NCI-H446 treated with DMSO at 0.1 percent for 48 hours (cell line): ENCODE measurements around the gene SPCS3.
"Not testable (repeated sequence)": the region's sequence is repeated elsewhere in the genome, so short reads cannot be mapped to it uniquely, and the experiment has no call there.

Source experiments
- DNase-seq: peaks from one replicate; lab custom pipeline; 2025; lab: John Stamatoyannopoulos, UW

The SPCS3 gene

DNA sequence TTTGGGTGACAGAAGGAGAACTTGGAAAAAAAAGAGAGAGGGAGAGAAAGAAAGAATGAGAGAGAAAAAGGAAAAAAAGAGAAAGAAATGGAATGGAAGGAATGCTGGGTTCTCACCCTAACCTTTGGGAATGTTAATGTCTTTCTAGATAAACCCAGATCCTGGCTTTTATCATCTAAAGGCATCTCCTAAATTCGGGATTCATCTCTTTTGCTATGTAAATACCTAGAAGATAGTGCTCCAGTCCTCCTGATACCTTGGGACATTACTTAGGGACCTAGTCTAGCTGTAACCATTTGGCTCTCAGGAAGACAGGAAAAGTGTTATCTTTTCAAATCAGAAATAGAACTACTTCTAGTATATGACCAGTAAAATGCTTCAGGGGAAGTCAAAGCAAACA, 15.8 kb upstream of the SPCS3 start:
- no peak for DNase-seq

DNA sequence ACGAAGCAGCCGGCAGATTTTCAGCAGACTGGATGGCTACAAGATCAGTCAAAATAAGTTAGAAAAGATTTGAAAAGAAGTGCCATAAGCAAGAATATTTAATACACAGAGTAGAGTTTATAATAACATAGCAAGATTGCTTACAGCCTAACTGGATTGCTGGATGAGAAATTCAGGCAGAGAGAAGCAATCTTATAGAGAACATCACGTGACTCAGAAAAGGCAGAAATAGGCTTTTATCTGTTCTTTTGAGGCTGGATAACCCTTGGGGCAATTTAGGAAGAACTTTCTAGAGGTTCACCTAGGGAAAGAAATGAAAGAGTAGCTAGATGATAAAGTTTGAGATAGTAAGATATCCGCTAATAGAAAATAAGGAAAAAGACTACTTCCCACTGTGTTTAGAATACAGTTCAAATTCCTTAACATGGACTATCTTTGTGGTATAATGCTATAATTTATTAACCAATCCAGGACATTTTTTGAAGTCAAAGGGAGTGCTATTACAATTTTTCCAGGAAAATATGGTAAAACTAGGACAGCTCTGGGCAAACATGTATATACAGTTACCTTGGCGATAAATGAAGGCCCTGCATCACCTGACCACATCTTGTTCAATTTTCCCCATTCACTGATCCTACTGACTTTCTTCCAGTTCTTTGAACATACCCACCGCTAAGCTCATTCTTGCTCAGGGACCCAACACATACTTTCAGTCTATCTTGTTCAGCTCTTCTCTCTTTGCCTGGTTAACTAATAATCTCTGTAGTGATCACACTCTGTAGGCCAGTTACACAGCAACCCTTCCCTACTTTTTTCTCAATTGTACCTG, 12.7 kb upstream of the SPCS3 start:
- DNase-seq: no peak

- DNase-seq: no peak
Observed at GRCh38 chr4:176307666-176307930, 12.2 kb upstream of the SPCS3 start.

DNA sequence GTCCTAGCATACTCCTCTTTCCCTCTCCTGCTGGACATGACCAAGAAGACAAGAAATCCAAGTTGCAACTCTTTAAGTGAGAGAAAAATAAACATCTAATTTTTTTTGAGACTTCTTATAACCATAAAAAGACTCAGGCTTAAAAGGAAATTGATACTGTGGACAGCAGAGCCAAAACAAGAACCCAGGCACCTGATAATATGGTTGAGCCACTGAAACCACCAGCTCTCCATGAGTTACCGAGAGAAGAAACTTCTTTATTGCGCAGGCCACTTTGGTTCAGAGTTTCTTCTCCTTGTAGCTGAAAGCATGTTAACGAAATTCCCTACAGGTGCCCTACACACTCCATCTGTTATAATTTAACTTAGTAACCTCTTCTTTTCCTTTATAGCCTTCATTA, 11.3 kb upstream of the SPCS3 start:
- DNase-seq: no peak

DNA sequence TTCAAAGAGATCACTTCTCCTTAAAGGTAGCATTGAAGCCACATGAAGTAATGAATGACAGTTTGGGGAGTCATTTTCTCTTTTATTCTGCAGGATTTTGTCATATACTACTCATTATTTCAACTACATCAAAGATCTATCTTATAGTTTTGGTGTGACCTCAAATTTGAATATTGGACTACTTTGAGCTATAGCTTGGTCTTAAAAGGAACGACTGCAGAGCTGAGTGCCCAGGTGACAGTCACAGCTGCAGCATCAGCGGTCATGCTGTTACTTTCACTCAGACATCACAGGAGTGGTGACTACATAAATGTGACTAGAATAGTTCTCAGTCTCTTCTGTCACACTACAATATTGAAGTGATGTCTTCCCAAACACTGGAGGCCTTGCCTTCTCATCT, 10.7 kb upstream of the SPCS3 start:
- no peak for DNase-seq

DNA sequence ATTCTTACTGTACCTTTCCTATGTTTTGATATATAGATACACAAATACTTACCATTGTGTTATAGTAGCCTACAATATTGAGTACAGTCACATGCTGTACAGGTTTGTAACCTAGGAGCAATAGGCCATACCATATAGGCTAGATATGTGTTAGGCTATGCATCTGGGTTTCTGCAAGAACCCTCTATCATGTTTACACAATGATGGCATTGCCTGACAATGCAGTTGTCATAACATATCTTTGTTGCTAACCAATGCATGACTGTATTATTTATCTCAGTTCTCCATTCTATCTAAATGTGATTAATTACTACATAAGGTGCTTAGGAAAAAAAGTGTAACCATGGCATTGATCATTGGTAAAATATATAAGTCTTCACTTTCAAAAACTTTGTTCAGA, 10.0 kb upstream of the SPCS3 start:
- DNase-seq: no peak

GRCh38 chr4:176313596-176314336, 6.0 kb upstream of the SPCS3 start:
- DNase-seq: no peak

GRCh38 chr4:176319151-176319703, 539 bp upstream of the SPCS3 start:
- DNase-seq: no peak

DNA sequence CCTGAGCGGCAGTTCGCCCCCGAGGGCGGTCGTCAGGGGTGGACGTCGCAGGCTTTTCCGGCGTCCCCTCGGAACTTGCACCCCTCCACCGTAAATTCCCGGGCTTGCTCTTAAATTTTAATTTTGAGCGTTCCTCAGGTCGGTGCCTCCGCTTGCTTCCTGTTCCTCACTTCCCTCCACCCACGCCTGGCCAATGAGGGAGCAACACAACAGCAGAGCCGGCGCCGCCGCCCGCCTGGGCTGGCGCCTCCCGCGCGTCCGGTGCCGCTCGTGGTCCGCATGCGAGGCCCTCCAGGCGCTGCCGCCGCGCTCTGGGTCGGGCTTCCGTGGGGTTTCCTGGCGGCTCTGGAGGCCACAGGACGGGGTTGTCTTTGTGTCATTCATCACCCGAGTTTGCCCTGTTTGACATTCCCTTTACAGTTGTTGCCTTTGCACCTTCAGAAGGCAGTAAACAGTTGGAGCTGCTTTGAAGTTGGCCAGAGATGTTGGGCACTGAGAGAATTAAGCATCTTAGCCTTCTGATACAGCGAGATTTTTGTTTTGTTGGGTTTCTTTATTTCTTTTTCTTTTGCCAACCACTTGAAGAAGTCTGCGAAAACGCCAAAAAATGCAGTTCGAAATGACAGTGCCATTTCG, 692 bp downstream of the SPCS3 start:
- peak; percentile 38 for DNase-seq

DNA sequence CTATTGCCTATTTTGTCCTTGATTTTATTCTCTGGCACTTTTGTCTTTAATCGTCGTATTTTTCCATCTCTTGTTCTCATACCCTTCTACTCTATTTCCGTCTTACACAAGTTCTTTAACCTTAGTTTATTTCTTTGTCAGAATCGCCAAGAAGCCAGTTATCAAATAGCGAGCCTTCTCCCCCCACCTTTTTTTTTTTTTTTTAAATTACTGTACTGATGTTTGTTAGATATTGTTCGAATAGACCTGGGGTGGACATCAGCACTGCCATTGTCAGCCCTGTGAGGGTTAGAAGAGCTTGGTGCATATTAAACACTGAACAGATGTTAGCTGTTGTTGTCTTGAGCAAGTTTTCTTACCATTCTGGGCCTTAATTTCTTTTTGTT, 1.2 kb downstream of the SPCS3 start:
- DNase-seq: no peak

DNA sequence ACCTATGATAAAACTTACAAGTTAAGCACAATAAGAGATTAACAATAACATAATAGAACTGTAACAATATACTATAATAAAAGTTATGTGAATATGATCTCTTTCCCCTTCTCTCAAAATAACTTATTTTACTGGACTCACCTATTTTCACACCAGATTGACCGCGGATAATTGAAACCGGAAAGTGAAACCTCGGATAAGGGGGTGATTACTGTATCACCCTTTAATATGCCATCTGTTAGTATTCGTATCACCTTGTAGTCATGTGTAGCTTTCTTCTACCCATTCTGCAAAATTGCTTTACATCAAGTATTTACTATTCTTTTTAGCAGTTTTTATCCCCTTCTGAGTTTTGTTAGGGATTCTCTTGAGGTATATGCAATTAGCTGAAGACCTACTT, 1.8 kb downstream of the SPCS3 start:
- no peak for DNase-seq

- no peak for DNase-seq
Observed at GRCh38 chr4:176323511-176324160, 3.9 kb downstream of the SPCS3 start.

DNA sequence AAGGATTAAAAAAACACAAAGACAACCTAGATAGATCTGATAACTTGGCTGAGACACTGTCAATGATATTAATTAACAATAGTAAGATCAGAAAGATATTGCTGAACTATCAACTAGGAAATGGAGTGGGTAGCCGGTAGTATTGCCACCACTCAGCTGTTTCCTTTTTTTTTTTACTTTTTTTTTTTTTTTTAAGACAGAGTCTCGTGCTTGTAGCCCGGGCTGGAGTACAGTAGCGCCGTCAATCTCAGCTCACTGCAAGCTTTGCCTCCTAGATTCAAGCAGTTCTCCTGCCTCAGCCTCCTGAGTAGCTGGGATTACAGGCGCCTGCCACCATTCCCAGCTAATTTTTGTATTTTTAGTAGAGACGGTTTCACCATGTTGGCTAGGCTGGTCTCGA, 5.1 kb downstream of the SPCS3 start:
- DNase-seq: not testable (repeated sequence)

GRCh38 chr4:176333076-176333475, 13.3 kb downstream of the SPCS3 start:
- DNase-seq: no peak

DNA sequence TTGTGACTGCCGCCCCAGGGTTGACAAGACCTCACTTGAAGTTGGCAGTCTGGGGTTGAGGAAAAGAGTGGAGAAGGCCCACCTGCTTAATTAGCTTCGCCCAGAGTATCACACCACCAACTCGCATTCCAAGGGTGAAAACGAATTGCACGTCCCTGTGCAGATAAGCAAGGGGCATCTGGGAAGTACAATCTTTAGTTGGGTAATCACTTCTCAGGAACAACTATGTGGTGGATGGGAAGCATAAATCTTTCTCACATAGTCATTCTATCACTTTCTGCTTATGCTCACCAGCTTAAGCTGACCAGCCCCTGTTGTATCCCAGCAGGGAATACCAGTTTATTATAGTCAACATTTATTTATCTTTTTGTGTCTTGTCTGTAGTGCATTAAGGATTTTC, 14.3 kb downstream of the SPCS3 start:
- DNase-seq: no peak

DNA sequence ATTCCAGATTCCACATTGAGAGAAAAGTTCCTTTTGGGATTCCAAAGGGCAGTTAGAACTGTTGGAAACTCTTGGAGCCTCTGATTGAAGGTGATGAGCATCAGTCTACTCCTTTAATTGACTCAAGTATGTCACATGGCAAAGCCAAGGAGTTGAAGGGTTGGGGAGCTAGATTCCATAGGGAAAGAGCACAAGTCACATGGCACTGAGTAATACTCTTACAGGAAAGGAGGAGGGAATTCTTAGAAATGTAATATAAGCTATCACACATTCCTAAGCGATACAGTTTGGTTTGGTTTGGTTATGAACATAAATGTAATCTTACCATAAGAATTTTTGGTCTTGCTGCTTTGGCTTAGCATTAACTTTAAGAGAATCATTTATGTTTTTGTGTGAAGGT, 15.7 kb downstream of the SPCS3 start:
- DNase-seq: no peak

- DNase-seq: no peak
Observed at GRCh38 chr4:176339936-176340761, 20.4 kb downstream of the SPCS3 start.

DNA sequence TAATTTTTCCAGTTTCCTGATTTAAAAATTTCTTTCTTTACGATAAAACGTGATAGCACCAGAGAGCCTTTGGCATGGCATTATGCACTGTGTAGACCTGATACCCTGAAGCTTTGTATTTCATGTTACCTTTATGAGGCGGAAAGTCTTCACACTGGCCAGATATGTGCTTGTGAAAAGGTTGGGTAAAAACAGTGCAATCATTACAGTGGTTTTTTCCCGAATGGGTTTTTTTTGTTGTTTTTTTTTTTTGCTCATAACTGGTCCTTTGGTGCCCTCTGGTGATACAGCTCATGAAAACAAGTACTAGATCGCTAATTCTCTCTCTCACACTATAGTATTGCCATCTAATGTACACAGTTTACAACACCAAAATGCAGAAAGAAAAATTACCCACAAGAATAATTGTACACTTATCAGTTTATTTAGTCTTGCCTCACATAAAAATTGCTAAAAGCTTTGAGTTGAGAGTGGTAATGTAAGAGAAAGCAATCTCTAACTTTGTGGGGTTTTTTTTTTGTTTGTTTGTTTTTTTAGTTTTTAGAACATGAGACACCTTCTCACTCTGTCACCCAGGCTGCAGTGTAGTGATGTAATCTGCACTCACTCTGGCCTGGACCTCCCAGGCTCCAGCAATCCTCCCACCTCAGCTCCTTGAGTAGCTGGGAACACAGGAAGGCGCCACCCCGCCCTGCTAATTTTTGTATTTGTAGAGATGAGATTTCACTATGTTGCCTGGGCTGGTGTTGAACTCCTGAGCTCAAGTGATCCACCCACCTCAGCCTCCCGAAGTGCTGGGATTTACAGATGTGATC, 21.3 kb downstream of the SPCS3 start:
- no peak for DNase-seq

GRCh38 chr4:176342384-176342783, 22.6 kb downstream of the SPCS3 start:
- DNase-seq: no peak

DNA sequence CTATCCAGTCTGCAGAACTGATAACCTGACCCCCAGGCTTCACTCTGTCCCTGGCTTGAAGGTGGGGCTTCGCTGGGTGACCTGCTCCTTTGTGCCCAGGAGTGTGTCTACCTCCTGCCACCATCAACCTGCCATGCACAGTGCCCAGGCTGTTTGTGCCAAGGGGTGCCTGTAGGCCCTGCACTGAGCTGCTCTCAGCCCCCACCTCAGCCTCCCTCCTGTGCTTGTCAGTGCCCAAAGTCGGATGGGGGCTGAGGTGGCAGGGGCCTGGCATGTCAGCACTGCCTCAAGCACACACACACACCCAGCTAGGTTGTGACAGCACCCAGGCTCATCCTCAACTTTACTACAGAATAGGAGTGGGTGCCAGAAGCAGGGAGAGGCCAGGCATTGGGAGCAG, 23.5 kb downstream of the SPCS3 start:
- DNase-seq: no peak

DNA sequence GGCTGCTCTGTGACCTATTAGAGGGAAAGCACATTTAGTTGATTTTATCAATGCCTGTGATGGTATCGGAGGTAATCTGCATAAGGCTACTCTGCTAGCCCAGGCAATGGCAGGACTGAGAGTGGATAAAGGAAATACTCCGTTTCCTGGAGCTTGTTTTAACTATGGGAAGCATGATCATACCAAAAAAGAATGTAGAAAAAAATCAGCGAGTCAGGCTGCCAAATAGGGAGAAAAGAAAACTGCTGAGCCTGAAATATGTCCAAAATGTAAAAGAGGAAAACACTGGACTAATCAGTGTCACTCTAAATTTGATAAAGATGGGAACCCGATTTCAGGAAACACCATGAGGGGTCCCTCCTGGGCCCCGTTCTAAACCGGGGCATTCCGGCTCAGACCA, 25.6 kb downstream of the SPCS3 start:
- DNase-seq: not testable (repeated sequence)
